ENCODE data around the gene MSMB. TPM values are rescaled to one million over a fixed set of nuclear protein-coding genes. Genes with fewer than 3 reads are reported as not detected.
"Not testable (repeated sequence)": the region's sequence is repeated elsewhere in the genome, so short reads cannot be mapped to it uniquely, and the experiment has no call there.

MSMB gene
- total RNA-seq, 2 donors from 2014 or later, result not detected

GRCh38 chr10:46060706-46061105, 14.6 kb upstream of the MSMB start:
- Mint-ChIP-seq H3K27ac (no peak overlapping the region), H3K36me3 (ENCODE audit: insufficient read depth in 2 of 2) (peaks cover 2 to 5% of the 10 kb centered on the region in 2 donors), H3K4me3 (no peak overlapping the region), H3K27me3 (ENCODE audit: low read depth) (no peaks in the 10 kb centered on the region), H3K9me3 (peaks cover 5 to 6% of the 10 kb centered on the region in 2 donors), H3K4me1 (ENCODE audit: low read depth) (no peaks in the 10 kb centered on the region)
- no peak for DNase-seq
- no peak for ATAC-seq (replicated peaks in 1 of 2)

GRCh38 chr10:46057927-46058326, 11.9 kb upstream of the MSMB start:
- H3K9me3 Mint-ChIP-seq; H3K27ac Mint-ChIP-seq; DNase-seq; H3K4me3 Mint-ChIP-seq; H3K4me1 Mint-ChIP-seq (ENCODE audit: low read depth); H3K27me3 Mint-ChIP-seq (ENCODE audit: low read depth); ATAC-seq (replicated peaks in 1 of 2); H3K36me3 Mint-ChIP-seq (ENCODE audit: insufficient read depth in 2 of 2): not testable (repeated sequence)

- H3K36me3 Mint-ChIP-seq (ENCODE audit: insufficient read depth in 2 of 2), result peaks cover 2 to 5% of the 10 kb centered on the region in 2 donors
- H3K27ac Mint-ChIP-seq, result peak overlapping the region; percentile 51
- peaks cover 5 to 6% of the 10 kb centered on the region in 2 donors for H3K9me3 Mint-ChIP-seq
- no peak overlapping the region for H3K4me3 Mint-ChIP-seq
- H3K4me1 Mint-ChIP-seq (ENCODE audit: low read depth), result no peaks in the 10 kb centered on the region
- ATAC-seq (replicated peaks in 1 of 2), result no peak
- no peaks in the 10 kb centered on the region for H3K27me3 Mint-ChIP-seq (ENCODE audit: low read depth)
- no peak for DNase-seq
Observed at GRCh38 chr10:46057038-46057437, 11.0 kb upstream of the MSMB start.

- no peaks in the 10 kb centered on the region for H3K4me1 Mint-ChIP-seq (ENCODE audit: low read depth)
- H3K27ac Mint-ChIP-seq, result no peak overlapping the region
- ATAC-seq (replicated peaks in 1 of 2) (no peak), DNase-seq (no peak)
- peaks cover 2 to 5% of the 10 kb centered on the region in 2 donors for H3K36me3 Mint-ChIP-seq (ENCODE audit: insufficient read depth in 2 of 2)
- no peak overlapping the region for H3K4me3 Mint-ChIP-seq
- peaks cover 5 to 6% of the 10 kb centered on the region in 2 donors for H3K9me3 Mint-ChIP-seq
- no peaks in the 10 kb centered on the region for H3K27me3 Mint-ChIP-seq (ENCODE audit: low read depth)
Observed at GRCh38 chr10:46055771-46056170, 9.7 kb upstream of the MSMB start.

- no peaks in the 10 kb centered on the region for H3K4me1 Mint-ChIP-seq (ENCODE audit: low read depth)
- H3K27me3 Mint-ChIP-seq (ENCODE audit: low read depth), result no peaks in the 10 kb centered on the region
- no peak overlapping the region for H3K27ac Mint-ChIP-seq
- no peak overlapping the region for H3K4me3 Mint-ChIP-seq
- peaks cover 5 to 6% of the 10 kb centered on the region in 2 donors for H3K9me3 Mint-ChIP-seq
- no peak for ATAC-seq (replicated peaks in 1 of 2)
- H3K36me3 Mint-ChIP-seq (ENCODE audit: insufficient read depth in 2 of 2), result peaks cover 2 to 5% of the 10 kb centered on the region in 2 donors
- no peak for DNase-seq
Observed at GRCh38 chr10:46053534-46054434, 7.7 kb upstream of the MSMB start.

GRCh38 chr10:46052791-46053375, 6.8 kb upstream of the MSMB start:
- Mint-ChIP-seq H3K4me1 (ENCODE audit: low read depth) (no peaks in the 10 kb centered on the region), H3K36me3 (ENCODE audit: insufficient read depth in 2 of 2) (peaks cover 2 to 5% of the 10 kb centered on the region in 2 donors), H3K9me3 (peaks cover 5 to 6% of the 10 kb centered on the region in 2 donors), H3K27me3 (ENCODE audit: low read depth) (no peaks in the 10 kb centered on the region), H3K27ac (no peak overlapping the region), H3K4me3 (no peak overlapping the region)
- no peak for ATAC-seq (replicated peaks in 1 of 2)
- no peak for DNase-seq

GRCh38 chr10:46052057-46052790, 6.2 kb upstream of the MSMB start:
- Mint-ChIP-seq H3K9me3 (peaks cover 2 to 3% of the 10 kb centered on the region in 2 donors), H3K27me3 (ENCODE audit: low read depth) (no peaks in the 10 kb centered on the region), H3K4me3 (no peak overlapping the region), H3K4me1 (ENCODE audit: low read depth) (no peaks in the 10 kb centered on the region), H3K36me3 (ENCODE audit: insufficient read depth in 2 of 2) (peaks cover under 1 to 4% of the 10 kb centered on the region in 2 donors), H3K27ac (no peak overlapping the region)
- DNase-seq (no peak), ATAC-seq (replicated peaks in 1 of 2) (no peak)

- DNase-seq (no peak), ATAC-seq (replicated peaks in 1 of 2) (no peak)
- Mint-ChIP-seq H3K4me1 (ENCODE audit: low read depth) (no peaks in the 10 kb centered on the region), H3K4me3 (no peak overlapping the region), H3K27me3 (ENCODE audit: low read depth) (no peaks in the 10 kb centered on the region), H3K27ac (no peak overlapping the region), H3K36me3 (ENCODE audit: insufficient read depth in 2 of 2) (no peaks in the 10 kb centered on the region), H3K9me3 (no peaks in the 10 kb centered on the region)
Observed at GRCh38 chr10:46050941-46051623, 5.0 kb upstream of the MSMB start.

- DNase-seq; ATAC-seq (replicated peaks in 1 of 2); H3K4me1 Mint-ChIP-seq (ENCODE audit: low read depth); H3K27me3 Mint-ChIP-seq (ENCODE audit: low read depth); H3K36me3 Mint-ChIP-seq (ENCODE audit: insufficient read depth in 2 of 2); H3K9me3 Mint-ChIP-seq; H3K4me3 Mint-ChIP-seq; H3K27ac Mint-ChIP-seq: not testable (repeated sequence)
Observed at GRCh38 chr10:46049497-46049831, 3.4 kb upstream of the MSMB start.

GRCh38 chr10:46048152-46048551, 2.1 kb upstream of the MSMB start:
- DNase-seq (no peak), ATAC-seq (replicated peaks in 1 of 2) (no peak)
- H3K27me3 Mint-ChIP-seq (ENCODE audit: low read depth), result no peaks in the 10 kb centered on the region
- H3K9me3 Mint-ChIP-seq, result no peaks in the 10 kb centered on the region
- H3K36me3 Mint-ChIP-seq (ENCODE audit: insufficient read depth in 2 of 2), result no peaks in the 10 kb centered on the region
- no peak overlapping the region for H3K4me3 Mint-ChIP-seq
- no peak overlapping the region for H3K27ac Mint-ChIP-seq
- no peaks in the 10 kb centered on the region for H3K4me1 Mint-ChIP-seq (ENCODE audit: low read depth)

- Mint-ChIP-seq H3K27me3 (ENCODE audit: low read depth) (no peaks in the 10 kb centered on the region), H3K9me3 (no peaks in the 10 kb centered on the region), H3K36me3 (ENCODE audit: insufficient read depth in 2 of 2) (no peaks in the 10 kb centered on the region), H3K4me1 (ENCODE audit: low read depth) (no peaks in the 10 kb centered on the region), H3K27ac (no peak overlapping the region), H3K4me3 (no peak overlapping the region)
- DNase-seq (no peak), ATAC-seq (replicated peaks in 1 of 2) (no peak)
Observed at GRCh38 chr10:46042527-46042926, 3.5 kb downstream of the MSMB start.

GRCh38 chr10:46040004-46040403, 6.1 kb downstream of the MSMB start:
- ATAC-seq (replicated peaks in 1 of 2), result no peak
- no peaks in the 10 kb centered on the region for H3K4me1 Mint-ChIP-seq (ENCODE audit: low read depth)
- no peaks in the 10 kb centered on the region for H3K9me3 Mint-ChIP-seq
- no peak for DNase-seq
- no peak overlapping the region for H3K27ac Mint-ChIP-seq
- H3K4me3 Mint-ChIP-seq, result no peak overlapping the region
- H3K36me3 Mint-ChIP-seq (ENCODE audit: insufficient read depth in 2 of 2), result no peaks in the 10 kb centered on the region
- no peaks in the 10 kb centered on the region for H3K27me3 Mint-ChIP-seq (ENCODE audit: low read depth)
